HepG2 (cell line): ENCODE measurements around the gene LRRC73. TPM values are rescaled to one million over a fixed set of nuclear protein-coding genes. Genes with fewer than 3 reads are reported as not detected.

ENCODE experiments used
- ATF2 ChIP-seq: sonication (generic); formaldehyde crosslinking; IDR thresholded peaks from 2 replicates; pipeline ENCODE4 v1.4.0; 2020; ENCODE audit warnings: missing genetic modification reagents
- ATF7 ChIP-seq, 2 experiments: fragments of 450-650 bp in 1 of 2; sonication (generic) in 1 of 2; formaldehyde crosslinking in 1 of 2; IDR thresholded peaks; 2 replicates each; pipeline versions ENCODE4 v1.4.0 to v1.6.1; 2016 to 2020; ENCODE audit warnings: antibody characterized with exemption in 1 of 2, mild to moderate bottlenecking in 1 of 2, missing genetic modification reagents in 1 of 2
- CBX2 ChIP-seq, 2 experiments: fragments of 200-600 bp in 1 of 2; sonication (generic); formaldehyde crosslinking in 1 of 2; IDR thresholded peaks; 2 replicates each; pipeline versions ENCODE4 v1.7.0 to v1.8.1; 2018 to 2022; ENCODE audit warnings: low read depth in 2 of 2, low read length in 1 of 2, mild to moderate bottlenecking in 1 of 2, missing genetic modification reagents in 1 of 2
- DDIT3 ChIP-seq: sonication (generic); formaldehyde crosslinking; IDR thresholded peaks from 2 replicates; pipeline ENCODE4 v1.4.0; 2020; ENCODE audit warnings: mild to moderate bottlenecking, missing genetic modification reagents
- POLR2G ChIP-seq: fragments of 200-400 bp; formaldehyde crosslinking; IDR thresholded peaks from 2 replicates; pipeline ENCODE4 v1.6.1; 2018; ENCODE audit warnings: mild to moderate bottlenecking, low read depth, low read length, moderate library complexity
- TEAD2 ChIP-seq: sonication (generic); formaldehyde crosslinking; IDR thresholded peaks from 2 replicates; pipeline ENCODE4 v1.9.0; 2021; ENCODE audit warnings: missing genetic modification reagents
- ZNF34 ChIP-seq: sonication (generic); formaldehyde crosslinking; IDR thresholded peaks from 2 replicates; pipeline ENCODE4 v1.4.0; 2020; ENCODE audit warnings: mild to moderate bottlenecking, missing genetic modification reagents, borderline replicate concordance
- ZNF572 ChIP-seq: sonication (generic); formaldehyde crosslinking; IDR thresholded peaks from 2 replicates; pipeline ENCODE4 v1.5.1; 2020; ENCODE audit warnings: mild to moderate bottlenecking, missing genetic modification reagents
- ZNF629 ChIP-seq: sonication (generic); formaldehyde crosslinking; conservative IDR thresholded peaks from 2 replicates; pipeline ENCODE4 v1.5.0; 2020; ENCODE audit warnings: missing genetic modification reagents
- ZNF883 ChIP-seq: sonication (generic); formaldehyde crosslinking; IDR thresholded peaks from 2 replicates; pipeline ENCODE4 v1.5.1; 2020; ENCODE audit warnings: mild to moderate bottlenecking, missing genetic modification reagents; ENCODE audit errors: not compliant biosample characterization
- polyA plus RNA-seq, 8 experiments: library from polyadenylated mRNA; depleted of rRNA in 3 of 8; stranded (reverse) in 7 of 8; unstranded in 1 of 8; fragments of >200 nt; fragmentation: Illumina TruSeq in 4 of 8; extraction: Trizol in 4 of 8; gene quantifications; 2 replicates each; pipeline versions ENCODE4 v1.2.1 to v1.2.3, GENCODE V29; 2011 to 2016; ENCODE audit warnings: low read depth in 4 of 8, missing spikeins in 1 of 8, mixed read lengths in 1 of 8; ENCODE audit not compliant: insufficient read depth in 1 of 8
- total RNA-seq, 5 experiments: library from RNA; depleted of rRNA; stranded (reverse); fragments of >200 nt; fragmentation: Illumina TruSeq; extraction: Trizol; gene quantifications; 2 replicates each; pipeline ENCODE4 v1.2.3, GENCODE V29; 2016; ENCODE audit warnings: low read depth in 1 of 5
- TF ChIP-seq, protein P1 (sequence below): sonication (generic); formaldehyde crosslinking; IDR thresholded peaks from 2 replicates; pipeline ENCODE4 v1.4.0; 2020; ENCODE audit warnings: missing genetic modification reagents
- TF ChIP-seq, protein P2 (sequence below): sonication (generic); formaldehyde crosslinking; IDR thresholded peaks from 2 replicates; pipeline ENCODE4 v1.8.0; 2022; ENCODE audit warnings: mild to moderate bottlenecking, missing genetic modification reagents; ENCODE audit not compliant: insufficient replicate concordance
- TF ChIP-seq, protein P3 (sequence below): sonication (generic); formaldehyde crosslinking; IDR thresholded peaks from 2 replicates; pipeline ENCODE4 v1.9.0; 2022; ENCODE audit warnings: low read depth, missing genetic modification reagents
- TF ChIP-seq, protein P4 (sequence below): IDR thresholded peaks from 2 replicates; pipeline ENCODE4 v1.6.1; 2018; ENCODE audit warnings: missing genetic modification reagents, mild to moderate bottlenecking, missing compliant biosample characterization

The LRRC73 gene
- total and polyA plus RNA-seq, 2 of the 13 experiments (the other 11 are each of a cell fraction or from before 2014, with no cell fraction given) = 0.11 to 0.12 TPM

DNA sequence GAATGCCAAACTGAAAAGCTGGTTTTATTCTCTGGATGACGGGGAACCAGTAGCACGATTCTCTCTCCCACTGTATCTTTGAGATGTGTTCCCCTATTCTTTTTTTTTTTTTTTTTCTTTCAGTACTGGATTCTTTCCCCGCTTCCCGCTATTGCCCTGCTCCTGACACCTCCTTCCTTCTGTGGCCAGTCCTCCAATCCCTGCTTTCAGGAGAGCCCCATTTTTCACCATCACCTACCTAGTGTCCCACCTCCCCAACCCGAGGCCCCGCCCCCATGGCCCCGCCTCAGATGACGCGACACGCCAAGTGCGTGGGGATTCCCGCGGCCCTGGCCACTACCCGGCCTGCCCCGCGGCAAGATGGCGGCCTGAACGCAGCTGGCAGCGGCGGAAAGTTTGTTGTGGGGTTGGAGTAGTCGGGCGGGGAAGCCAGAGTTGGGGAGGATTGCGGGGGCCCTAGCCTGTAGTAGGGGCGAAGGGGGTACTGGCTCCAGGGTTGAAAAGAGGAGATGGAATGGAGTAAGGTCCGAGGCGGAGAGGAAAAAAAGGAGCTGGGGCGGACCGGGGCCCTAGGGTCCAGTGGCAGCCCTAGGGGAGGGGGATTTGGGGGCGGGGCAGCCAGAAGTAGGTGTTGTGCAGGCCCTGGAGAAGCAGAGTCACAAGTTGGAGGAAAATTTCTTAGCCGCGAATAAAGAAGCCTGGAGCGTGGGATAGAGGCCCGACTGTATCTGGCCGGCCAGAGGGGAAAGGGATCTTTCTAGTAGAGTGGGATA lies 32.7 kb downstream of the LRRC73 start, which contains the start of gene TJAP1 (continued):
- TF ChIP-seq, protein P1, sequence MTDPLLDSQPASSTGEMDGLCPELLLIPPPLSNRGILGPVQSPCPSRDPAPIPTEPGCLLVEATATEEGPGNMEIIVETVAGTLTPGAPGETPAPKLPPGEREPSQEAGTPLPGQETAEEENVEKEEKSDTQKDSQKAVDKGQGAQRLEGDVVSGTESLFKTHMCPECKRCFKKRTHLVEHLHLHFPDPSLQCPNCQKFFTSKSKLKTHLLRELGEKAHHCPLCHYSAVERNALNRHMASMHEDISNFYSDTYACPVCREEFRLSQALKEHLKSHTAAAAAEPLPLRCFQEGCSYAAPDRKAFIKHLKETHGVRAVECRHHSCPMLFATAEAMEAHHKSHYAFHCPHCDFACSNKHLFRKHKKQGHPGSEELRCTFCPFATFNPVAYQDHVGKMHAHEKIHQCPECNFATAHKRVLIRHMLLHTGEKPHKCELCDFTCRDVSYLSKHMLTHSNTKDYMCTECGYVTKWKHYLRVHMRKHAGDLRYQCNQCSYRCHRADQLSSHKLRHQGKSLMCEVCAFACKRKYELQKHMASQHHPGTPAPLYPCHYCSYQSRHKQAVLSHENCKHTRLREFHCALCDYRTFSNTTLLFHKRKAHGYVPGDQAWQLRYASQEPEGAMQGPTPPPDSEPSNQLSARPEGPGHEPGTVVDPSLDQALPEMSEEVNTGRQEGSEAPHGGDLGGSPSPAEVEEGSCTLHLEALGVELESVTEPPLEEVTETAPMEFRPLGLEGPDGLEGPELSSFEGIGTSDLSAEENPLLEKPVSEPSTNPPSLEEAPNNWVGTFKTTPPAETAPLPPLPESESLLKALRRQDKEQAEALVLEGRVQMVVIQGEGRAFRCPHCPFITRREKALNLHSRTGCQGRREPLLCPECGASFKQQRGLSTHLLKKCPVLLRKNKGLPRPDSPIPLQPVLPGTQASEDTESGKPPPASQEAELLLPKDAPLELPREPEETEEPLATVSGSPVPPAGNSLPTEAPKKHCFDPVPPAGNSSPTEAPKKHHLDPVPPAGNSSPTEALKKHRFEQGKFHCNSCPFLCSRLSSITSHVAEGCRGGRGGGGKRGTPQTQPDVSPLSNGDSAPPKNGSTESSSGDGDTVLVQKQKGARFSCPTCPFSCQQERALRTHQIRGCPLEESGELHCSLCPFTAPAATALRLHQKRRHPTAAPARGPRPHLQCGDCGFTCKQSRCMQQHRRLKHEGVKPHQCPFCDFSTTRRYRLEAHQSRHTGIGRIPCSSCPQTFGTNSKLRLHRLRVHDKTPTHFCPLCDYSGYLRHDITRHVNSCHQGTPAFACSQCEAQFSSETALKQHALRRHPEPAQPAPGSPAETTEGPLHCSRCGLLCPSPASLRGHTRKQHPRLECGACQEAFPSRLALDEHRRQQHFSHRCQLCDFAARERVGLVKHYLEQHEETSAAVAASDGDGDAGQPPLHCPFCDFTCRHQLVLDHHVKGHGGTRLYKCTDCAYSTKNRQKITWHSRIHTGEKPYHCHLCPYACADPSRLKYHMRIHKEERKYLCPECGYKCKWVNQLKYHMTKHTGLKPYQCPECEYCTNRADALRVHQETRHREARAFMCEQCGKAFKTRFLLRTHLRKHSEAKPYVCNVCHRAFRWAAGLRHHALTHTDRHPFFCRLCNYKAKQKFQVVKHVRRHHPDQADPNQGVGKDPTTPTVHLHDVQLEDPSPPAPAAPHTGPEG = no peak
- TF ChIP-seq POLR2G (peak; percentile 96), ATF7 (IDR thresholded peaks at IDR 0.05) (no peak), ATF7 (CRISPR knock-in tag; IDR thresholded peaks at IDR 0.05) (peak; percentile 73), ATF2 (CRISPR knock-in tag) (peak; percentile 35; the same call in 1 of the 2 replicates), ZNF883 (CRISPR knock-in tag) (peak; percentile 60), TEAD2 (CRISPR knock-in tag) (no peak), CBX2 (IDR thresholded peaks at IDR 0.05; ENCODE audit: low read depth, low read length) (no peak), CBX2 (CRISPR knock-in tag; IDR thresholded peaks at IDR 0.05; ENCODE audit: low read depth) (no peak), ZNF34 (0 out of 2 replicates have a peak, but pooled peaks have one; percentile 88), DDIT3 (no peak), ZNF629 (CRISPR knock-in tag) (0 out of 2 replicates have a peak, but pooled peaks have one; percentile 11), ZNF572 (CRISPR knock-in tag) (0 out of 2 replicates have a peak, but pooled peaks have one; percentile 30)
- TF ChIP-seq, protein P2, sequence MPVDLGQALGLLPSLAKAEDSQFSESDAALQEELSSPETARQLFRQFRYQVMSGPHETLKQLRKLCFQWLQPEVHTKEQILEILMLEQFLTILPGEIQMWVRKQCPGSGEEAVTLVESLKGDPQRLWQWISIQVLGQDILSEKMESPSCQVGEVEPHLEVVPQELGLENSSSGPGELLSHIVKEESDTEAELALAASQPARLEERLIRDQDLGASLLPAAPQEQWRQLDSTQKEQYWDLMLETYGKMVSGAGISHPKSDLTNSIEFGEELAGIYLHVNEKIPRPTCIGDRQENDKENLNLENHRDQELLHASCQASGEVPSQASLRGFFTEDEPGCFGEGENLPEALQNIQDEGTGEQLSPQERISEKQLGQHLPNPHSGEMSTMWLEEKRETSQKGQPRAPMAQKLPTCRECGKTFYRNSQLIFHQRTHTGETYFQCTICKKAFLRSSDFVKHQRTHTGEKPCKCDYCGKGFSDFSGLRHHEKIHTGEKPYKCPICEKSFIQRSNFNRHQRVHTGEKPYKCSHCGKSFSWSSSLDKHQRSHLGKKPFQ (CRISPR knock-in tag) = no peak
- TF ChIP-seq, protein P3, sequence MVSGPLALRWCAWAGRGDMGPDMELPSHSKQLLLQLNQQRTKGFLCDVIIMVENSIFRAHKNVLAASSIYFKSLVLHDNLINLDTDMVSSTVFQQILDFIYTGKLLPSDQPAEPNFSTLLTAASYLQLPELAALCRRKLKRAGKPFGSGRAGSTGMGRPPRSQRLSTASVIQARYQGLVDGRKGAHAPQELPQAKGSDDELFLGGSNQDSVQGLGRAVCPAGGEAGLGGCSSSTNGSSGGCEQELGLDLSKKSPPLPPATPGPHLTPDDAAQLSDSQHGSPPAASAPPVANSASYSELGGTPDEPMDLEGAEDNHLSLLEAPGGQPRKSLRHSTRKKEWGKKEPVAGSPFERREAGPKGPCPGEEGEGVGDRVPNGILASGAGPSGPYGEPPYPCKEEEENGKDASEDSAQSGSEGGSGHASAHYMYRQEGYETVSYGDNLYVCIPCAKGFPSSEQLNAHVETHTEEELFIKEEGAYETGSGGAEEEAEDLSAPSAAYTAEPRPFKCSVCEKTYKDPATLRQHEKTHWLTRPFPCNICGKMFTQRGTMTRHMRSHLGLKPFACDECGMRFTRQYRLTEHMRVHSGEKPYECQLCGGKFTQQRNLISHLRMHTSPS (CRISPR knock-in tag) = no peak
- TF ChIP-seq, protein P4, sequence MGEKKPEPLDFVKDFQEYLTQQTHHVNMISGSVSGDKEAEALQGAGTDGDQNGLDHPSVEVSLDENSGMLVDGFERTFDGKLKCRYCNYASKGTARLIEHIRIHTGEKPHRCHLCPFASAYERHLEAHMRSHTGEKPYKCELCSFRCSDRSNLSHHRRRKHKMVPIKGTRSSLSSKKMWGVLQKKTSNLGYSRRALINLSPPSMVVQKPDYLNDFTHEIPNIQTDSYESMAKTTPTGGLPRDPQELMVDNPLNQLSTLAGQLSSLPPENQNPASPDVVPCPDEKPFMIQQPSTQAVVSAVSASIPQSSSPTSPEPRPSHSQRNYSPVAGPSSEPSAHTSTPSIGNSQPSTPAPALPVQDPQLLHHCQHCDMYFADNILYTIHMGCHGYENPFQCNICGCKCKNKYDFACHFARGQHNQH = peak; percentile 44; the same call in 1 of the 2 replicates
